Measurements from ENCODE around the gene C1QTNF2. TPM values are rescaled to one million over a fixed set of nuclear protein-coding genes. Genes with fewer than 3 reads are reported as not detected.

C1QTNF2 gene
- total and polyA plus RNA-seq, 3 donors from 2014 or later: 3.7 to 8.2 (median 6.4) TPM

DNA sequence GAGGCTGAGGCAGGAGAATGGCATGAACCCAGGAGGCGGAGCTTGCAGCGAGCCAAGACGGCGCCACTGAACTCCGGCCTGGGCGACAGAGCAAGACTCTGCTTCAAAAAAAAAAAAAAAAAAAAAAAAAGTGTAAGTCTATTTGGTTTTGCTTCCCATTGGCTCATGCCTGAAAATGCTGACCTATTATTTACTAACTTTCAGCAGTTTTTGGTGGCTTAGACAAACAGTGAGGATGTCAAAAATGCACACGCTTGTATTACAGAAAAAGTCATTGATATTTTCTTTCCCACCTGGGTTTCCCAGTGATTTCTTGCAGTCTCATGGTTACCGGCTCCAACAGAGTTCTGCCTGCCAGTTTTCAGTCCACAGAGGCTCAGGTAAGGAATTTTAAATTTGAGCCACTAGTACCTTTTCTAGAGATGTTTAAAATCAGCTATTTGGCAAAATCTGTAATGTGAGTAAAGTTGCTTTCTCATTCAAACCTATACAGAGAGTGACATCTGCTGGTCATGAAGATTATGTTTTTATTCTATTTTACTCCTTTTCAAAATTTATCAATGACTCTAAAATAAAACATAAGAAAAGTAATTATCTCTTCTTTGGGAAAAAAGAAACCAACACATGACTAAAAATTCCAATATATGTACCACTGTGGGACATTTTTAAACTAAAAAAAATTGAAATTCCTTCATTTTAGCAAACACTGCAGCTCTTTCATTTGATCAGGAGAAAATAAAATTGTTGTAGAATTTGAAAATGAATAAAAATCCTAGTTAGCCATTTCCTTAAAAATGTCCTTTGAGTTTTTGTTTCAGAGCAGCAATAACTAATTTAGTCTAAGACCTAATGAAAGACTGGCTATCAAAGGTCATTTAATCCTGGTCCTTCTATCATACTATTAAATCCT, 20.6 kb upstream of the C1QTNF2 start:
- DNase-seq: no peak
- TF ChIP-seq, protein P1, sequence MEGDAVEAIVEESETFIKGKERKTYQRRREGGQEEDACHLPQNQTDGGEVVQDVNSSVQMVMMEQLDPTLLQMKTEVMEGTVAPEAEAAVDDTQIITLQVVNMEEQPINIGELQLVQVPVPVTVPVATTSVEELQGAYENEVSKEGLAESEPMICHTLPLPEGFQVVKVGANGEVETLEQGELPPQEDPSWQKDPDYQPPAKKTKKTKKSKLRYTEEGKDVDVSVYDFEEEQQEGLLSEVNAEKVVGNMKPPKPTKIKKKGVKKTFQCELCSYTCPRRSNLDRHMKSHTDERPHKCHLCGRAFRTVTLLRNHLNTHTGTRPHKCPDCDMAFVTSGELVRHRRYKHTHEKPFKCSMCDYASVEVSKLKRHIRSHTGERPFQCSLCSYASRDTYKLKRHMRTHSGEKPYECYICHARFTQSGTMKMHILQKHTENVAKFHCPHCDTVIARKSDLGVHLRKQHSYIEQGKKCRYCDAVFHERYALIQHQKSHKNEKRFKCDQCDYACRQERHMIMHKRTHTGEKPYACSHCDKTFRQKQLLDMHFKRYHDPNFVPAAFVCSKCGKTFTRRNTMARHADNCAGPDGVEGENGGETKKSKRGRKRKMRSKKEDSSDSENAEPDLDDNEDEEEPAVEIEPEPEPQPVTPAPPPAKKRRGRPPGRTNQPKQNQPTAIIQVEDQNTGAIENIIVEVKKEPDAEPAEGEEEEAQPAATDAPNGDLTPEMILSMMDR (IDR thresholded peaks at IDR 0.05): peak; percentile 10 to 40 (median 26)
- no peak for TF ChIP-seq POLR2A (IDR thresholded peaks at IDR 0.05)
- H3K36me3 ChIP-seq (ENCODE audit: low read depth, missing control alignments): no peaks in the 10 kb centered on the region
- no peak overlapping the region for H3K4me3 ChIP-seq
- no peak overlapping the region for H3K27ac ChIP-seq
- H3K4me1 ChIP-seq: no peaks in the 10 kb centered on the region
- no peaks in the 10 kb centered on the region for H3K27me3 ChIP-seq
- 40 to 60% methylated on average over 8 of the region's 8 CpGs for WGBS, 2 donors
- intact Hi-C loops (cut with DNase I; ENCODE audit: low total_unique reads): no loop called here
- no peaks in the 10 kb centered on the region for H3K9me3 ChIP-seq

DNA sequence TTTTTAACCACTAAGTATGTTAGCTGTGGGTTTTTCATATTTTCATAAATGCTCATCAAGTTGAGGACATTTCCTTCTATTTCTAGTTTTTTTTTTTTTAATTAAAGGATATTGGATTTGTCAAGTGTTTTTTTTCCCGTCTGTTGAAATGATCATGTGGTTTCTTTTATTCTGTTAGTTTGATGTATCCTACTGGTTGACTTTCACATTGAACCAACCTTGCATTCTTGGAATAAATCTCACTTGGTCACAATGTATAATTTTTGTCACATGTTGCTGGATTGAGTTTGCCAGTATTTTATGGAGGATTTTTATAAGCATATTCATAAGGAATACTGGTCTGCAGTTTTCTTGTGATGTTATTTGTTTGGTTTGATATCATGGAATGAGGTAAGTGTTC, 17.0 kb upstream of the C1QTNF2 start:
- intact Hi-C loops (cut with DNase I; ENCODE audit: low total_unique reads): no loop called here
- Histone ChIP-seq H3K9me3 (no peaks in the 10 kb centered on the region), H3K4me3 (no peak overlapping the region), H3K36me3 (ENCODE audit: low read depth, missing control alignments) (no peaks in the 10 kb centered on the region), H3K4me1 (no peaks in the 10 kb centered on the region), H3K27me3 (no peaks in the 10 kb centered on the region), H3K27ac (no peak overlapping the region)
- 95 to 100% methylated on average over 1 of the region's 1 CpG for WGBS, 2 donors
- TF ChIP-seq POLR2A (IDR thresholded peaks at IDR 0.05): no peak
- TF ChIP-seq, protein P1 (IDR thresholded peaks at IDR 0.05): no peak
- no peak for DNase-seq

DNA sequence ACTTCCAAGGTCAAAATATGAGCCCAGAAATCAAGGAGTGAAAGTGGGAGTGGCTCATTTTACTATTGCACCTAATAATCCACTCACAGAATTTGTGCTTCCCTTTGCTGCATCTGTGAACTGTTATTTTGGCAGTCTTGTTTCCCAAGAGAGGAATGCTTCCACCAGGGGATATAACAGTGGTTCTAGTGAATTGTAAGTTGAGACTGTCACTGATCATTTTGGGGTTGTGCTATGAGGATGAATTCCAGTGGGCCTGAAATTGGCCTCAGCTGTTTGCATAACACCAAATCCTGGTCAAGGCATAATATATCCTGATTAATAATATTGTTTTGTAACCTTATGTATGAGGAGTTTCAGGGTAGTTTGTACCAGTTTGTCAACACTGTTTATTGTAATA, 15.1 kb upstream of the C1QTNF2 start:
- Histone ChIP-seq H3K4me1 (no peaks in the 10 kb centered on the region), H3K9me3 (no peaks in the 10 kb centered on the region), H3K27me3 (no peaks in the 10 kb centered on the region), H3K36me3 (ENCODE audit: low read depth, missing control alignments) (no peaks in the 10 kb centered on the region), H3K27ac (no peak overlapping the region), H3K4me3 (no peak overlapping the region)
- no peak for DNase-seq
- no peak for TF ChIP-seq POLR2A (IDR thresholded peaks at IDR 0.05)
- TF ChIP-seq, protein P1 (IDR thresholded peaks at IDR 0.05): no peak
- intact Hi-C loops (cut with DNase I; ENCODE audit: low total_unique reads): no loop called here

DNA sequence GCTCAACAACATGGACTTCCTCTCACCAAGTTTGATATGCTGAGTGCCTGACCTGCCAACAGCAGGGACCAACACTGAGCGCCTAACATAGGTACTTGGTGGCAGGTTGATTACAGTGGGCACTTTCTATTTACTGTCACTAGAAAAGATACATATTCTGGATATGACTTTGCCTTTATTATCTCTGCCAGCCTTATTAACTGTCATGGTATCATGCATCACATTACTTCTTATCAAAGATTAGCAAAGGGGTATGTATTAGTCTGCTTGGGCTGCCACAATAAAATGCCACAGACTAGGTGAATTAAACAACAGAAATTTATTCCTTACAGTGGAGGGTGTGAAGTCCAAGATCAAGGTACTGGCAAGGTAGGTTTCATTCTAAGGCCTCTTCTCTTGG, 14.3 kb upstream of the C1QTNF2 start:
- no peaks in the 10 kb centered on the region for H3K36me3 ChIP-seq (ENCODE audit: low read depth, missing control alignments)
- DNase-seq: no peak
- H3K4me1 ChIP-seq: no peaks in the 10 kb centered on the region
- H3K27ac ChIP-seq: no peak overlapping the region
- WGBS, 2 donors: 96 to 100% methylated on average over 1 of the region's 1 CpG
- intact Hi-C loops (cut with DNase I; ENCODE audit: low total_unique reads): no loop called here
- no peaks in the 10 kb centered on the region for H3K9me3 ChIP-seq
- H3K4me3 ChIP-seq: no peak overlapping the region
- no peaks in the 10 kb centered on the region for H3K27me3 ChIP-seq
- TF ChIP-seq, protein P1 (IDR thresholded peaks at IDR 0.05): no peak
- TF ChIP-seq POLR2A (IDR thresholded peaks at IDR 0.05): no peak

DNA sequence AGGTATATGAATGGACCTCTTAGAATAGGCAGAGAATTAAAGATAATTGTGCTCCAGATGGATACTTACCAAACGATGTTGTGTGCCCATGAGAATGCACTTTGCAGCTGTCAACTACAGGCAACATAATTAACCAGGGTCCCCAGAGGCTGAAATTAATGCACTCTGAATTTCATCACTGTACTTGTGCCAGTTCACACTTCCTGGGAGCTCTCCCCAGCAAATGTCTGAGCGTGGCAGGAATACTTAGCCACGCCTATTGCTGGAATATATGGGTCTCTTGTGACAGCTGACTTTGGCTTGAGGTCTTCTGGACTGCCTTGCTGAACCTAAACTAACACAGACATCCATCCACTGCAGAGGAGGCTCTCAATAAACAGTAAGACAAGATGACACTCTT, 11.9 kb upstream of the C1QTNF2 start:
- 68 to 80% methylated on average over 3 of the region's 3 CpGs for WGBS, 2 donors
- Histone ChIP-seq H3K9me3 (no peaks in the 10 kb centered on the region), H3K27me3 (no peaks in the 10 kb centered on the region), H3K4me1 (no peaks in the 10 kb centered on the region), H3K27ac (no peak overlapping the region), H3K36me3 (ENCODE audit: low read depth, missing control alignments) (no peaks in the 10 kb centered on the region), H3K4me3 (no peak overlapping the region)
- intact Hi-C loops (cut with DNase I; ENCODE audit: low total_unique reads): no loop called here
- no peak for DNase-seq
- no peak for TF ChIP-seq POLR2A (IDR thresholded peaks at IDR 0.05)
- TF ChIP-seq, protein P1 (IDR thresholded peaks at IDR 0.05): no peak
